Transverse colon (tissue), 4 donors: ENCODE data around the gene LDHAL6B.

Source experiments
- CTCF ChIP-seq, 5 experiments: fragments of 200-600 bp in 3 of 5; fragments of 450-650 bp in 2 of 5; sonication (generic) in 3 of 5; IDR thresholded peaks; 1 replicate in 2 of 5; 2 replicates in 3 of 5; pipeline ENCODE4 v1.5.1; 2016 to 2017; ENCODE audit warnings: antibody characterized with exemption in 5 of 5, inconsistent platforms in 3 of 5, mild to moderate bottlenecking in 2 of 5, moderate library complexity in 1 of 5
- EP300 ChIP-seq: sonication (generic); formaldehyde crosslinking; IDR thresholded peaks from one replicate; pipeline ENCODE4 v1.6.1; 2017; ENCODE audit warnings: antibody characterized with exemption, low read depth
- POLR2A ChIP-seq: fragments of 450-650 bp; IDR thresholded peaks from one replicate; pipeline ENCODE4 v1.6.1; 2016; ENCODE audit warnings: antibody characterized with exemption, mild to moderate bottlenecking, moderate library complexity
- POLR2AphosphoS5 ChIP-seq, 3 donors: sonication (generic); formaldehyde crosslinking; IDR thresholded peaks; one replicate each; pipeline ENCODE4 v1.6.1; 2016; ENCODE audit warnings: antibody characterized with exemption in 3 of 3

GRCh38 chr15:59216911-59217310 is 10.3 kb downstream of the LDHAL6B start:
- TF ChIP-seq POLR2A (no peak), CTCF (IDR thresholded peaks at IDR 0.05) (no peak), POLR2AphosphoS5 (IDR thresholded peaks at IDR 0.05) (no peak), EP300 (no peak)
